Fibroblast of skin of right quadriceps (primary cell): ENCODE results near the gene LMO1.

Experiments used
- DNase-seq: peaks from one replicate; pipeline ENCODE4 v3.0.0-alpha.2; 2013

The LMO1 gene

GRCh38 chr11:8203414-8203715 is 60.3 kb downstream of the LMO1 start:
- DNase-seq = no peak

DNA sequence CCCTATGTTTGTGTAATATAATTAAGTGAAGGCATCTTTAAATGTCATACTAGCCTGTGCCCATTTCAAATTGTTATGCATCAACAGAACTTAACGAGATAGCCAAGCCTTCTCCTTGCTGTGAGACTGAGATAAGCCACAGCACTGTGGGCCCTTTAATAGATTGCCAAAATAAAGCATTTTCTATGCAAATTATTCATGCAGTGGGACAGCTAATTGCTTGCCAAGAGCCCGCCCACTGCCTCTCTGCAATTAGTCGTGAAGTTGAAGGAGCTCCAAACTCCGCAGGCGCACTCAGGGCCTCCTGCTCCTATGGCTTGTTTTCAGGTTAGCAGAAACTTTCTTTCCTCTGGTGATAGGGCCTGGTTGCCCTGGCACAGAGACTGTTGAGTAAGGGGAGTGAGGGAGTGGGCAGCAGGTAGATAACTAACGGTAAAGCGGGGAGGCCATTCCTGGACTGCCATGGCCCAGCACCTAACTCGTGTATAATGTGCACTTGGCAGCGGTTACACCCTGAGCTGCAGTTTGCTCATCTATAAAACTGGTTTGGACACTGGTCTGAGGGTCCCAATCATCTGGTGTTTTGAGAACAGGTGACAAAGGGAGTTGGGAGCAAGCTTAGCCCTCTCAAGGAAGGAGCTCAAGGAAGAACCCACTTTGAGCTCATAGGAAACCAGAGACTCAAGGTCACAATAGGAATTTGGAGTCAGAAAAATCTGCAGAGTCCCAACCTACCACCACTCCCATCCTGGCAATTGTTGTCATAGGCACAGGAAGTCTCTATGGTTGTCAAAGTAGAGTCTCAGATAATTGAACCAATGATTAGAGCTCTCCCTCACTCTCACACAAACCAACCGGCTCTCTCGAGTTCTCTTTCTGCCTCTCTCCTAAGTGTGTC is 60.9 kb downstream of the LMO1 start:
- no peak for DNase-seq

DNA sequence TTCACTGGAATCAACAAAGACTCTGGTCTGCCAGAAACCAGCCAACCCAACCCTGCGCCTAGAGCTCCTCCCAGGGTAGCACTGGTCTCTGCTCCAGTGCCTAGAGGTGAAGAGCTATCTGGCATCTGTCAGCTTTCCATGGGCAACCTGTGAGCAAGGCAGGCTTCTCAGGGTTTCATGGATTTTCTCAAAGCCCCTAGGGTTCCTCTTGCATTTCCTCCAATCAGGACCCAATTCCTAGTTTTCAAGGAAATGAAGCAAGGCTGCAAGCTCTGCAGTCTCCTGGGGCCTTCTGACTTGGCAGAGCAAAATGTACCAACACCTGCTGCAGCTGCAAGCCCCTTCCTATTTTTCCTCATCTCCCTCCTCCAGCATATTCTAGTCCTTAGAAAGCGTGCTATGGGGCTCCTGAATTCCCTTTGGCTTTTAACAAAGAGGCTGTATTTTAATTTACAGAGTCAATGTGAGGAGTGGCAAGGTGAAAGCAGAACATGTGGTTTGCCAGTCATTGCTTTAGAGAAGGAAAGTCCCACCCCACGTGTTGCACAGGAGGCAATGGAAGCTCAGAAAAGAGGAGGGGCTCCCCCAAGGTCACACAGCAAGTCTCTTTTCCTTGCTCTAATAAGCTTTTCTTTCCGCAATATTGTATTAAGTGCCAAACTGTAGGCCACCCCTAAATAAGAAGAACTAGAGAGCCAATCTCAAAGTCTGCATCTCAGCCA is 61.9 kb downstream of the LMO1 start:
- no peak for DNase-seq

DNA sequence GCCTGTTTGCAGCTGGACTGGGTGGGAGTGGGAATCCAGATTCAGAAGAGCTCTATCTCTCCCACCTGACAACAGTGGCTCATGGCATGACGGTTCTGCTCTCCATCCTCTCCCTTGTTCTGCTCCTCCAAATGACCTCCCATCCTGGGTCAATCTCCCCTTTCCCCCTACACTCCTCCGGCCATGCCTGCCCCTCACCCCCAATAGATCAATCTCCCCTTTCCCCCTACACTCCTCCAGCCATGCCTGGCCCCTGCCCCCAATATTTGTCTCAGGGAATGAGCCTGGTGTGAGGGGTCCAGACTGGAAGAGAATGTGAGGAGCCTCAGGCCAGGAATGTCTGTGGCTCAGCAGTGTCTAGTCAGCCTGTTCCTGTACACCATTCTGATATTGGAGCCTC is 64.0 kb downstream of the LMO1 start:
- DNase-seq = no peak

DNA sequence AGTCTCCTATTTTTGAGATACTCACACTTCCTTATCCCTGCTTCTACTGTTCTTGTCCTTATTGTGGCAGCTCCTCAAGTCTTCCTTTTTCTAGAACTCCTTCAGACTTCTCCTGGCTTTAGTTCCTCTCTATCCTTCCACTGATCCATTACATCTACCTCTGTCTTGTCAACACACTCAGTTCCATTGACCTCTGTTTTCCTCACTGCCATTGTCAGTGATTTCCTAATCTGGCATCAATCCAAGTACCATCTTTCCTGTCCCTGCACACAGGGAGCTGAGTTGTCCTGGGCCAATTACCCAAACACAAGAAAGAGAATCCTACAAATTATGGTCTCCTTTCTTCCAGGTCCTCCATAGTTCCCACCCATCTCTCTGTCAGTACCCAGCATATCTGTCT is 66.9 kb downstream of the LMO1 start:
- no peak for DNase-seq

- DNase-seq = no peak
These were observed 68.7 kb downstream of the LMO1 start for GRCh38 chr11:8194956-8195355.

- DNase-seq = no peak
These were observed 70.8 kb downstream of the LMO1 start for GRCh38 chr11:8192896-8193209.

- DNase-seq = peak; percentile 51
These were observed 71.4 kb downstream of the LMO1 start for GRCh38 chr11:8192016-8192895.

DNA sequence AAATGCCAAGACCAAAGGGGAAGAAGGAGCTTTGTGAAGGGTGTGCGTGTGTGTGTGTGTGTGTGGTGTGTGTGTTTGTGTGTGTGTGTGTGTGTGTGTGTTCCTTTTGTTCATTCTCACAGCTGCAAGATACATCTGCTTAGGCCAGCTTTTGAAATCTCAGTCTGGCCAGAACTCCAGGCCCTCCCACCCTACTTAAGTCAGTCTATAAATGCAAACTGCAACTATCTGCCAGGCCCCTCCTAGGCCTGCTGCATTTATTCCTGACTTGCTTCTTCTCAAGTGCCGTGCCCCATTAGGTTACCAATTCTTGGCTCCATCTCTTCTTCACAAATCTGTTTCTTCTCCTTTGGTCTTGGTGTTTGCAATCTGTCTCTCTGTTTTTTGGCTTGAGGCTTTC is 73.2 kb downstream of the LMO1 start:
- no peak for DNase-seq

DNA sequence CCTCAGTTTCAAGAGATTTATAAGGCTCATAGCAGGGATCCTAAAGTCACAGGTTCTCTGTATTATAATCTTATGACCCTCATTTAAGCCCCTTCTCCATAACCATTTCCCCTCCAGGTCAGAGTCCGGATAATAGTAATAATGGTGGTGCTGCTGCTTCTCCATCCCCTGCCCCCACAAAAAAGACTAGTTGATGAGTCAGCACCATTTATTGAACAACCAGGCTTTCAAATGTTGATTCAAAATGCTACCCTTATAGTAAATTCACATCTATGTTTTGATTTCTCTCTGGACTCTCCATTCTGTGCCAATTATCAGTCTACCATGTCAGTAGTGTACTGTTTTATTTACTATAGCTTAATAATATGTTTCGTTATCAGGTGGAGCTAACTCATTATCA is 77.2 kb downstream of the LMO1 start:
- no peak for DNase-seq

GRCh38 chr11:8183111-8183510 is 80.6 kb downstream of the LMO1 start:
- DNase-seq = no peak

GRCh38 chr11:8180469-8180868 is 83.2 kb downstream of the LMO1 start:
- no peak for DNase-seq

- no peak for DNase-seq
These were observed 85.4 kb downstream of the LMO1 start for GRCh38 chr11:8178297-8178696.

DNA sequence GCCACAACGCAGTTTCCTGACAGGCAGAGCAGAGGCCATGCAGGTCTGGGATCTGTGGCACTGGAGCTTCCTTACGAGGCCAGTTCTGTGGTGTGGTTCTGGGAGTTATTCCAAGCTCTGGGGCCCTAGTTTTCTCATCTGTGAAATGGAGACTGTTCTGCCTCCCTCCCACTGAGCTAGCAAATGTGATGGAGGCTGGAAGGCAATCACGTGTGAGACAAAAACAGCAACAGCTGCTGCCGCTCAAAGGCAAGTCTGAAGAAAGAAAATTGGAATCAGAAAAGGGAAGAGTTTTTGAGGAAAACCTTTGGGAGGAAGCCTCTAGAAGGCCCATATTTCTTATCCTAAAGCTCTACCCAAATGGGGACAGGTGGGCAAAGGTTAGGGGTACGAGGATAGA is 86.5 kb downstream of the LMO1 start:
- DNase-seq = no peak
